ENCODE results near the gene DDX49. TPM values are rescaled to one million over a fixed set of nuclear protein-coding genes. Genes with fewer than 3 reads are reported as not detected.

The DDX49 gene
- total and polyA plus RNA-seq, 11 donors: 14.3 to 56.9 (median 27.3) TPM

DNA sequence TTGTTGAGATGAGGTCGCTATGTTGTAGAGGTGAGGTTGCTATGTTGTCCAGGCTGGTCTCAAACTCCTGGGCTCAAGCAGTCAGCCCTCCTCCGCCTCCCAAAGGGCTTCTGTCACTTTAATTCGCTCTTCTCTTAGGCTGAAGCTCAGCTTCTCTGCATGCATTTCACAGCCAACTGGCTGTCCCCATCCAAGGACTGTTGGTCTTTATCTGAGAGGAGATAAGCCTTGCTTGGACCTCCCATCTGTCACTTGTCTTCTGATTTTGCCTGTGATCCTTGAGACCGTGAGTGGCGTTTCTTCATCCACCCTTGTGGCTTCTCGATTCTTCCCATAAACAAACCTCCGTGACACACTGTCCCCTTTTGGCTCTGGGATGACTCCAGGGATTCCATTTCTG is 48.0 kb upstream of the DDX49 start:
- no peak for ATAC-seq

GRCh38 chr19:18875726-18876125 is 43.8 kb upstream of the DDX49 start:
- 84 to 89% (median 86%) methylated on average over 5 of the region's 5 CpGs for WGBS, 4 donors
- ATAC-seq (no peak), DNase-seq (no peak)
- Histone ChIP-seq H3K27ac (no peak overlapping the region), H3K9me3 (peaks cover 0 to 4% (median 0%) of the 10 kb centered on the region in 12 donors), H3K36me3 (no peaks in the 10 kb centered on the region), H3K27me3 (peaks cover 0 to 8% (median 0%) of the 10 kb centered on the region in 9 donors), H3K4me3 (no peak overlapping the region), H3K4me1 (peaks cover 0 to 1% (median 0%) of the 10 kb centered on the region in 12 donors)
- TF ChIP-seq, protein P1, sequence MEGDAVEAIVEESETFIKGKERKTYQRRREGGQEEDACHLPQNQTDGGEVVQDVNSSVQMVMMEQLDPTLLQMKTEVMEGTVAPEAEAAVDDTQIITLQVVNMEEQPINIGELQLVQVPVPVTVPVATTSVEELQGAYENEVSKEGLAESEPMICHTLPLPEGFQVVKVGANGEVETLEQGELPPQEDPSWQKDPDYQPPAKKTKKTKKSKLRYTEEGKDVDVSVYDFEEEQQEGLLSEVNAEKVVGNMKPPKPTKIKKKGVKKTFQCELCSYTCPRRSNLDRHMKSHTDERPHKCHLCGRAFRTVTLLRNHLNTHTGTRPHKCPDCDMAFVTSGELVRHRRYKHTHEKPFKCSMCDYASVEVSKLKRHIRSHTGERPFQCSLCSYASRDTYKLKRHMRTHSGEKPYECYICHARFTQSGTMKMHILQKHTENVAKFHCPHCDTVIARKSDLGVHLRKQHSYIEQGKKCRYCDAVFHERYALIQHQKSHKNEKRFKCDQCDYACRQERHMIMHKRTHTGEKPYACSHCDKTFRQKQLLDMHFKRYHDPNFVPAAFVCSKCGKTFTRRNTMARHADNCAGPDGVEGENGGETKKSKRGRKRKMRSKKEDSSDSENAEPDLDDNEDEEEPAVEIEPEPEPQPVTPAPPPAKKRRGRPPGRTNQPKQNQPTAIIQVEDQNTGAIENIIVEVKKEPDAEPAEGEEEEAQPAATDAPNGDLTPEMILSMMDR (IDR thresholded peaks at IDR 0.05): no peak
- no peak for TF ChIP-seq POLR2A (IDR thresholded peaks at IDR 0.05)
- intact Hi-C loops (cut with DNase I): no loop called here

More for the DNA sequence above, 48.0 kb upstream of the DDX49 start:
- no peak for TF ChIP-seq POLR2A (IDR thresholded peaks at IDR 0.05)
- TF ChIP-seq, protein P1 (IDR thresholded peaks at IDR 0.05): no peak
- Histone ChIP-seq H3K27ac (no peak overlapping the region), H3K36me3 (peaks cover 0 to 20% (median 17%) of the 10 kb centered on the region in 9 donors), H3K27me3 (peaks cover 0 to 21% (median 9%) of the 10 kb centered on the region in 9 donors), H3K9me3 (no peaks in the 10 kb centered on the region), H3K4me3 (no peak overlapping the region), H3K4me1 (peaks cover 2 to 31% (median 10%) of the 10 kb centered on the region in 12 donors)
- intact Hi-C loops (cut with DNase I): no loop called here
- WGBS, 4 donors: 68 to 90% (median 87%) methylated on average over 7 of the region's 7 CpGs
- DNase-seq: no peak

- Histone ChIP-seq H3K36me3 (no peaks in the 10 kb centered on the region), H3K4me1 (no peaks in the 10 kb centered on the region), H3K4me3 (no peak overlapping the region), H3K9me3 (peaks cover 0 to 4% (median 0%) of the 10 kb centered on the region in 12 donors), H3K27me3 (peaks cover 0 to 8% (median 0%) of the 10 kb centered on the region in 9 donors), H3K27ac (no peak overlapping the region)
- DNase-seq (no peak), ATAC-seq (no peak)
- intact Hi-C loops (cut with DNase I): no loop called here
- TF ChIP-seq POLR2A (IDR thresholded peaks at IDR 0.05): no peak
- TF ChIP-seq, protein P1 (IDR thresholded peaks at IDR 0.05): no peak
- 95 to 99% (median 96%) methylated on average over 7 of the region's 7 CpGs for WGBS, 4 donors
These were observed 42.6 kb upstream of the DDX49 start for GRCh38 chr19:18876865-18877264.

DNA sequence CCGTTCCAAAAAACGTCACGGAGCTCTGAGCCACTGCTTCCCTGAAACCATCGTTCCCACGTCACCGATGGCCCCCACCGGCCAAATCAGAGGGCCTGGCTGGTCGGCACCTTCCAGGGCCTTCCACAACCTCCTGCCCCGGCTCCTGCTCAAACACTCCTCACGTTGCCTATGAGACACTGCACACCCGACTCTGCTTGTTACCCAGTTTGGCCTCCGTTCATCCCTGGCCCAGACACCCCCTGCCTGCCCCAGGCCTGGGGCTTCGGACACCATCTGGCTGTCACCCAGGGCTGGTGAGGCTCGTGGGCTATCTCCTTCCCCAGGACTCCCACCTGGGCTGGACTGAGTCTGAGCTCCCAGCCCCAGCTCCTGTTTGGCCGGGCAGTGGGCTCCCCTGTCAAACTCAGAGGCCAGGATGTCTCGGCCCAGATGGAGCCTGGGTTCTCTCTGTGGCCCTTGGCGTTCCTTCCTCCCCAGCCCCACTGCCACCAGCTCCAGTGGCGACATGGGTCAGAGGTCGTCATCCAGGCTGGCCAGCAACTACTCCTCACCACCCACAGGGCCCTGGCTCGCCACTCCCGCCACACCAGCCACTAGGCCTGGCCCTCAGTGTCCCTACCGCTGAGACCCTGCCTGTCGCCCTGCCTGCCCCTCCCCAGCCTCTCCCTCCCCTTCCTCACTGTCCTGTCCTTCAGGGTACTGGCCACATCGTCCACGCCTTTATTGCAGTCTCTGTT is 41.3 kb upstream of the DDX49 start:
- H3K9me3 ChIP-seq: peaks cover 0 to 4% (median 0%) of the 10 kb centered on the region in 12 donors
- TF ChIP-seq, protein P1 (IDR thresholded peaks at IDR 0.05): no peak
- no peak for TF ChIP-seq POLR2A (IDR thresholded peaks at IDR 0.05)
- WGBS, 4 donors: 87 to 94% (median 90%) methylated on average over 24 to 25 of the region's 25 CpGs
- no peaks in the 10 kb centered on the region for H3K36me3 ChIP-seq
- no peaks in the 10 kb centered on the region for H3K4me1 ChIP-seq
- no peaks in the 10 kb centered on the region for H3K27me3 ChIP-seq
- intact Hi-C loops (cut with DNase I): no loop called here
- H3K27ac ChIP-seq: no peak overlapping the region
- no peak for DNase-seq
- no peak for ATAC-seq
- no peak overlapping the region for H3K4me3 ChIP-seq
